ENCODE measurements around the gene SLC44A4. TPM values are rescaled to one million over a fixed set of nuclear protein-coding genes. Genes with fewer than 3 reads are reported as not detected.

SLC44A4 gene
- total and polyA plus RNA-seq, 2 of the 8 experiments (the other 6 are each of a cell fraction or from before 2014, with no cell fraction given), result 4.8 to 7.0 TPM

DNA sequence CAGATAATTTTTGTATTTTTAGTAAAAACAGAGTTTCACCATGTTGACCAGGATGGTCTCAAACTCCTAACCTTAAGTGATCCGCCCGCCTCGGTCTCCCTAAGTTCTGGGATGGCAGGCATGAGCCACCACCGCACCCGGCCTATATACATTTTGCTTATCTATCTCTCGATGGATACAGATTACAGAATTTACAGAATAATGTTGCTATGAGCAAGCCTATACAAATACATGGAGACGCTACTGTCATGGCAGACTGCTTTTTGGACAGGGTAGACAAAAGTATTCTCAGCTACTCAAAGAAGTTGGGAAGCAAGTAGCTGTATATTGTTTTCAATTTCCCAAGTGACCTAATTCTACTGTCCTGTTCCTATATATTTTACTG lies 65.3 kb downstream of the SLC44A4 start:
- Histone ChIP-seq H4K5ac (ENCODE audit: insufficient read length, low read depth, low read length) (no peak overlapping the region), H2BK12ac (ENCODE audit: low read depth, low read length) (no peak overlapping the region), H3K27me3 (replicated peaks in 1 of 4; ENCODE audit: control insufficient read depth in 3 of 4, extremely low read depth in 1 of 4, insufficient read depth in 3 of 4, low read length in 3 of 4) (no peaks in the 10 kb centered on the region), H2BK15ac (ENCODE audit: low read length) (no peak overlapping the region), H3K4me3 (ENCODE audit: extremely low read depth in 1 of 4, insufficient read depth in 2 of 4, low read depth in 3 of 4, low read length in 4 of 4) (peak overlapping the region in 3 of 4 experiments; percentile 33 to 63 (median 38); a peak in 4 of 8 replicates), H3K36me3 (ENCODE audit: control insufficient read depth in 2 of 4, insufficient read depth in 4 of 4, low read length in 3 of 4) (no peaks in the 10 kb centered on the region), H2AFZ (ENCODE audit: low read length) (no peak overlapping the region), H3K79me2 (ENCODE audit: control insufficient read depth in 1 of 2, insufficient read depth in 2 of 2, low read length in 2 of 2) (peaks cover 0 to 5% of the 10 kb centered on the region in 2 experiments; a peak in 1 of 4 replicates), H3K4me1 (replicated peaks in 1 of 4; ENCODE audit: control insufficient read depth in 3 of 4, insufficient read depth in 4 of 4, low read length in 3 of 4) (peaks cover 0 to 5% (median 3%) of the 10 kb centered on the region in 4 experiments; a peak in 4 of 7 replicates), H3K4me2 (ENCODE audit: insufficient read depth in 1 of 2, low read depth in 2 of 2, low read length in 2 of 2) (peak overlapping the region; percentile 70 to 71; a peak in 3 of 4 replicates), H4K20me1 (replicated peaks in 1 of 2; ENCODE audit: control insufficient read depth in 1 of 2, insufficient read depth in 2 of 2, low read length in 2 of 2) (no peaks in the 10 kb centered on the region), H2AK5ac (ENCODE audit: low read depth, low read length) (no peak overlapping the region), H3K18ac (ENCODE audit: extremely low read depth, low read length) (no peak overlapping the region), H3K23ac (ENCODE audit: insufficient read length) (no peak overlapping the region), H3K56ac (replicated peaks; ENCODE audit: insufficient read length, low read depth, low read length) (no peak overlapping the region), H2BK120ac (replicated peaks; ENCODE audit: low read depth, low read length) (peak overlapping the region; percentile 22), H4K8ac (ENCODE audit: extremely low read depth, insufficient read depth, low read length) (no peak overlapping the region), H3K79me1 (ENCODE audit: low read depth, low read length) (peaks cover 2% of the 10 kb centered on the region; the same call in 1 of the 2 replicates), H3K4ac (replicated peaks; ENCODE audit: insufficient read length, low read depth, low read length) (no peak overlapping the region), H2BK5ac (ENCODE audit: low read depth, low read length) (no peak overlapping the region), H2BK20ac (ENCODE audit: low read length) (no peak overlapping the region), H3K9me3 (ENCODE audit: insufficient read depth in 2 of 2, low read depth in 1 of 2, low read length in 1 of 2) (no peaks in the 10 kb centered on the region), H3K23me2 (ENCODE audit: low read depth, low read length) (peaks cover 6% of the 10 kb centered on the region; the same call in 1 of the 2 replicates), H3K14ac (ENCODE audit: insufficient read length) (no peak overlapping the region), H4K91ac (replicated peaks; ENCODE audit: insufficient read length, low read length) (peak overlapping the region; percentile 15), H3K9ac (replicated peaks in 1 of 4; ENCODE audit: extremely low read depth in 1 of 4, low read depth in 3 of 4, low read length in 3 of 4) (no peak overlapping the region), H3K27ac (ENCODE audit: low read depth, low read length) (no peak overlapping the region)
- 94% methylated on average over 7 of the region's 7 CpGs; no CpG with 5 or more reads in 1 of the 2 experiments for WGBS, 2 experiments (ENCODE audit: extremely low coverage in 1 of 2, insufficient coverage in 1 of 2, insufficient read length in 1 of 2, insufficient replicate concordance in 2 of 2, low coverage in 1 of 2, low lambda C conversion rate in 2 of 2, missing lambda C conversion rate in 1 of 2)
- FAIRE-seq, result no peak
- POLR2A ChIA-PET (ENCODE audit: partially characterized antibody), result interaction anchor here (0.9 to 6.3 kb wide), 17 partner anchors 8 to 187 kb away, joined by 3 to 119 read pairs (median 8); partner anchors contain the start of genes DDAH2, HSPA1B, LSM2 and MSH5
- DNase-seq (ENCODE audit: low read depth in 1 of 2, low spot score in 2 of 2), result no peak
- TF ChIP-seq CTBP2 (IDR thresholded peaks at IDR 0.05; ENCODE audit: borderline replicate concordance, insufficient read depth, insufficient read length, low read length), result no peak
- no peak for TF ChIP-seq TCF12 (IDR thresholded peaks at IDR 0.05; ENCODE audit: low read depth, low read length)
- no peak for TF ChIP-seq CREB1 (IDR thresholded peaks at IDR 0.05)
- TF ChIP-seq NANOG (IDR thresholded peaks at IDR 0.05; ENCODE audit: insufficient read depth, low read depth, low read length, poor library complexity, severe bottlenecking), result no peak
- no peak for TF ChIP-seq TAF7 (optimal IDR thresholded peaks at IDR 0.05; ENCODE audit: borderline replicate concordance, low read depth, low read length)
- no peak for TF ChIP-seq POLR2AphosphoS5 (IDR thresholded peaks at IDR 0.05; ENCODE audit: low read depth, low read length)
- CTCF ChIA-PET (ENCODE audit: partially characterized antibody), result interaction anchor here (0.6 to 3.6 kb wide), 8 partner anchors 8 to 356 kb away, joined by 3 to 28 read pairs (median 6); partner anchors contain the start of gene VARS1

Measured in H1 (cell line).